Measurements from ENCODE around the gene CRISP2. TPM values are rescaled to one million over a fixed set of nuclear protein-coding genes. Genes with fewer than 3 reads are reported as not detected.

CRISP2 gene
- total RNA-seq, 1 donor from 2014 or later, result not detected

- Histone ChIP-seq H3K27ac (no peak overlapping the region), H3K27me3 (no peaks in the 10 kb centered on the region), H3K36me3 (no peaks in the 10 kb centered on the region), H3K9me3 (no peaks in the 10 kb centered on the region), H3K4me1 (no peaks in the 10 kb centered on the region), H3K4me3 (no peak overlapping the region)
- no peak for TF ChIP-seq CTCF (IDR thresholded peaks at IDR 0.05)
- intact Hi-C loops (cut with DNase I), result no loop called here
- no peak for DNase-seq (ENCODE audit: low spot score in 2 of 2)
Measured at GRCh38 chr6:49646942-49647341, 66.4 kb downstream of the CRISP2 start.

DNA sequence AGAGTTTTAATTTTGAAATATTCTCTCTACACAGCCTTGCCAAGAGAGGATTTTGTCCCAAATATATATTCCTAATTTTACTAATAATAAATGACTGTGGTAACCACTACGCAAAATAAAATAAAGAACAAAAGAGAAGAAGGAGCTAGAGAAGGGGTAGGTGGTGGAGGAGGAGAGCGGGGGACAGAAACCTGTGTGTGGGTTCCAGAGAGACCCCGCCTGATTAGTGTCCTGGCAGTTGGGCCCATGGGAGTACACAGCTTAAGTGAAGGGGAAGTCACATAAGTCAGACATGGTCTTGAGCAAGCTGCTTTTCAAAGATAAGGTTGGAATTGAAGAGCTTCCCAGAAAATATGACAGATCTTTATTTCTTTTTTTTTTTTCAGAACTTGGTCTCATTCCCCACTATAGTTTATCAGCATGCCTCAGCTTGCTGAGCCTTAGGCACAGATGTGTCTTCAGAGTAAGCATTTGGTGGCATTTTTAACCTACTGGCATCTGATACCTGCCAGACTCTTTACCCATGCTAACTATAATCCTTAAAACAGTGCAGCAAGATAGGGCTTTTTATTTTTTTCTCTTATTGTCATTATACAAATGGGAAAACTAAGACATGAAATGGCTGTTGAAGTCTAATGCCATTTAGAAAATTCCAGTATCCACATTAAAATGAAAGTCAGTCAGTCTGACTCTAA lies 67.1 kb downstream of the CRISP2 start:
- intact Hi-C loops (cut with DNase I), result no loop called here
- no peak overlapping the region for H3K4me3 ChIP-seq
- H3K4me1 ChIP-seq, result no peaks in the 10 kb centered on the region
- no peaks in the 10 kb centered on the region for H3K9me3 ChIP-seq
- TF ChIP-seq CTCF (IDR thresholded peaks at IDR 0.05), result no peak
- H3K27ac ChIP-seq, result no peak overlapping the region
- H3K36me3 ChIP-seq, result no peaks in the 10 kb centered on the region
- no peaks in the 10 kb centered on the region for H3K27me3 ChIP-seq
- no peak for DNase-seq (ENCODE audit: low spot score in 2 of 2)

- intact Hi-C loops (cut with DNase I), result no loop called here
Measured at GRCh38 chr6:49645139-49645538, 68.2 kb downstream of the CRISP2 start.

More at GRCh38 chr6:49645139-49645538, 68.2 kb downstream of the CRISP2 start:
- no peaks in the 10 kb centered on the region for H3K36me3 ChIP-seq
- H3K9me3 ChIP-seq, result no peaks in the 10 kb centered on the region
- H3K4me1 ChIP-seq, result no peaks in the 10 kb centered on the region
- no peaks in the 10 kb centered on the region for H3K27me3 ChIP-seq
- DNase-seq (ENCODE audit: low spot score in 2 of 2), result no peak
- H3K4me3 ChIP-seq, result no peak overlapping the region
- no peak for TF ChIP-seq CTCF (IDR thresholded peaks at IDR 0.05)
- no peak overlapping the region for H3K27ac ChIP-seq

Other genes starting within 250 kb of the CRISP2 start
- gene GLYATL3, start 213.6 kb downstream of the CRISP2 start, total RNA-seq, result not detected
- gene C6orf141, start 162.9 kb downstream of the CRISP2 start, total RNA-seq, result not detected
- not detected for gene RHAG, start 76.7 kb downstream of the CRISP2 start, total RNA-seq
- not detected for gene CRISP3, start 30.8 kb upstream of the CRISP2 start, total RNA-seq
- not detected for gene PGK2, start 73.7 kb upstream of the CRISP2 start, total RNA-seq
- gene CRISP1, start 153.0 kb upstream of the CRISP2 start, total RNA-seq, result not detected